GM21723 (cell line): ENCODE results near the gene MYBPC3.
A peak's percentile ranks its signal among the peaks of the same experiment; 100 is the strongest.

Experiments
- ATAC-seq: cut with Tn5 transposase; IDR thresholded peaks from one replicate; pipeline ENCODE4 v1.9.1; 2021; ENCODE audit warnings: mild to moderate bottlenecking, moderate library complexity; ENCODE audit not compliant: unreplicated experiment

MYBPC3 gene

GRCh38 chr11:47387944-47388696 lies 35.6 kb upstream of the MYBPC3 start:
- no peak for ATAC-seq

DNA sequence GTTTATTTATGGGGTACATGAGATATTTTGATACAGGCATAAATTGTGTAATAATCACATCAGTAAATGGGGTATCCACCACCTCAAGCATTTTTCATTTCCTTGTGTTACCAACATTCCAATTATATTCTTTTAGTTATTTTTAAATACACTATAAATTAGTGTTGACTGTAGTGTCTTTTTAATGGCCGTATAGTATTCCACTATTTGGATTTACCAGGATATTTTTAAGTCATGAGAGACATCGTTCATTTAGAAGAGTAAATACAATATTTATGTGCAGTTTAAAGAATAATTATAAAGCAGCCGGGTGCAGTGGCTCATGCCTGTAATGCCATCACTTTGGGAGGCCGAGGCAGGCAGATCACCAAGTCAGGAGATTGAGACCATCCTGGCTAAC lies 32.0 kb upstream of the MYBPC3 start:
- no peak for ATAC-seq

DNA sequence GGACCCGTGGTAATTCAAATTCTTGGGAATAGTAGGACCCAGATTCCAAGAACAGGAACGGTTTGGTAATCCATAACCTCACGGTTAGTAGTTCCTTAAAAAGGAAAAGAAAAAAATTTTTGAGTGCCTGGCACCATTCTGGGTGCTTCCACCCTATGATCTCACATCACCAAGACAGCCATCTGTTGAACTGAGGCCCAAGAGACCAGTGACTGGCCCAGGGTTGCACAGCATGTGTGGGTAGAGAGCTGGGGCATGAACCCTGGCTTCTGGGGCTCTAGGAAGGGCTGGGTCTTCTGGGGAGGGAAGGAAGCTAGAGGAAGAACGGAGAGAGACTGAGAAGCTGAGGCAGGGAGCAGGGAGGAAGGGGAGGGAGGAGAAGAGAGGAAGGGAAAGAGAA lies 30.6 kb upstream of the MYBPC3 start:
- ATAC-seq: no peak

GRCh38 chr11:47380078-47380477 lies 27.6 kb upstream of the MYBPC3 start:
- ATAC-seq: no peak

- ATAC-seq: no peak
Observed at GRCh38 chr11:47379317-47379716, 26.8 kb upstream of the MYBPC3 start.

GRCh38 chr11:47378836-47379170 lies 26.3 kb upstream of the MYBPC3 start:
- ATAC-seq: no peak

DNA sequence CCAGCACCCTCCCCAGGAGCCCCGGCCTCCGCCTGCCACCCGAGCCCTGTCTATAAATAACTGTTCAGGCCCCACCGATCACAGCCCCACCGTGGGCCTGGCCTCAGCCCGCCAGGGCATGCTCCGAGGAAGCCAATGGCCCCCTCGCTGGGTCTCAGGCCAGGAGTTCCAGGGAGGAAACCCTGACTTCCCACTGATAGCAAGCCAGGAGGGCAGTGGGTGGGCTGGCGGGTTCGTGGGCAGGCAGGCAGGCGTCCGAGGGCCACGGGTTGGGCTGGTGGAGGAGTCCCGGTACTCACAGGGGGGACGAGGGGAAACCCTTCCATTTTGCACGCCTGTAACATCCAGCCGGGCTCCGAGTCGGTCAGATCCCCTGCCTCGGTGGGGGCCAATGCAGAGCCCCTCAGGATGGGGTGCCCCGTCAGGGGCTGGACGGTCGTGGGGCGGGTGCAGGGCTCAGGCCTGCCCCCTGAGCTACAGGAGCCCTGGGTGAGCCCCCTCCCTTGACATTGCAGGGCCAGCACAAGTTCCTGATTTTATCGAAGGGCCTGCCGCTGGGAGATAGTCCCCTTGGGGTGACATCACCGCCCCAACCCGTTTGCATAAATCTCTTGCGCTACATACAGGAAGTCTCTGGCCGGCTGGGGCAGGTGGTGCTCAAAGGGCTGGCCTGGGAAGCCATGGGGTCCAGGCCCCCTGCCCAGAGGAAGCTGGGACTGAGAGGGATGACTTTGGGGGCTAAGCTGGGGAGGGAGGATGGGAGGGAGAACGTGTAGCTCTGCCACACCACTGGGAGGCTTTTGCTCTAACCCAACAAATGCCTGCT lies 25.7 kb upstream of the MYBPC3 start, which contains the start of gene SPI1:
SPI1 (minus strand) TSS at position 538 of the 826 bp plus-strand sequence; CDS start at position 344, 194 bp downstream.
- ATAC-seq: peak; percentile 76

DNA sequence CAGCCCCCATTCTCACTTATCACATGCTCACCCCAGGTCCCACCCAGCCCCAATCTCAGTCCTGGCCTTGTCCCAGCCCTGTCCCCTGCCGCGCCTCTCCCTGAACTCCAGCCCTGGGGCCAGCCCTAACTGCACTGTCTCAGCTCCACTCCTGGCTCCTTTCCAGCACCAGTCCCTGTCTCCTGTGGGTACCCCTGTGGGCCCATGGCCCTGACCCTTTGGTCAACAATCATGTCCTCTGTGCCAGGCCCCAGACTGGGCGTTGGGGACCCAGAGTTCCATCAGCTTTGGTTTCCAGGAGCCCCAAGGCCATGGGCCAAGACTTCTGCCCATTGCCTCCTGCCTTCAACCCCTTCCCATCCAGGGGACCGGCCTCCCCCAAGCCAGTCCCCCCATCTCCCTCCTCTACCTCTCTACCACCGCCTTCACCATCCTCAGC lies 25.1 kb upstream of the MYBPC3 start:
- ATAC-seq: no peak

DNA sequence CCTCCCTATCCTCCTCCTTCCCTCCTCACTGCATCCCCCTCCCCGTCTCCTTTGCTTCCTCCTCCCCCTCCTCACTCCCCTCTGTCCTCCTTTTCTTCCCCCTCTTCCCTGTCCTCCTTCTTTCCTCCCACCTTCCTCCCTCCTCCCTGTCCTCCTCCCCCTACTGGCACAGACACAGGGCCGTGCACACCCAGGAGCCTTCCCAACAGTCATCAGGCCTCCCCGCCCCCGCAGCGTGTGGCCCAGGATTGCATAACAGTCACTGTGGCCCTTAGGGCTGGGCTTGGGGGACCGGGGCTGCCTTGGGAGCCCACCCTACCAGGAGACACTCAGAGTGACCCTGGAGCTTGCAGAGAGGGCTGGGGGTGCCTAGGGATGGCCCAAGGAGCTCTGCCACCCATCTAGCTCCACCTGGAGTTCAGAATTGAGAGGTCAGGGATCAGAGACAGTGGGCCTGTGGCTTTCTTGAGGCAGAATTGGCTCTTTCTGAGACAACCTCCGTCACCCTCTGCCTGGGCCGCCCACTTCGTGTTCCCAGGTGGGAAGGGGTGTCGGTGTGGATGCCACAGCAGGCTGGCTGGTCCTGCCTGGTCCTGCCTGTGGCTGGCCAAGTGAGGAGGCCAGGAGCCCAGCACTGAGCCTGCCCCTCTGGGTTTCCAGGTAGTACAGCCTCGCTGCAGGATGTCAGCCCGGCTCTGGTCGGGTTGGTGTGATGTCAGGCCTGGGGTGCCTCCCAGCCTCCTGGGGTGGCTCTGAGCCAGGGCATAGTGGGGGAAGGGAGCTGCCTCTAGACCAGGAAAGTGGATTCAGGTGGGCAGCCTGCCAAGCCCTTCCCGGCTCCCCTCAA lies 24.2 kb upstream of the MYBPC3 start:
- ATAC-seq: peak; percentile 48

DNA sequence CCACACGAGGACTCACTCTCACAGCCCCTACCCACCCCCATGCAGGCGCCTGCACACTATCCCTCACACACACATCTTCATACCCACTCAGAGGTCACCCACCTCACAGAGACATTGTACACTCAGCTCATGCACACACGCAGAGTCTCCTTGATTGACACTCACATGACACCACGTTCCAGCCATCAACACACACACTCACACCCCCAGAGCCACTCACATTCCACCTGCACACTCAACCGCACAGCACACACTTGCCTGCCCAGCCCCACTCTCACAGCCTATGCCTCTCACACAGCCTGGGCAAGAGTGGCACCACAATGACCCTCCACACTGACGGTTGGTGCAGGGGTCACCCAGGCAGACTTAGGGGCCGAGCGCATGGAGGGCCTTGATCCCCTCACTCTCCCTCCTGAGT lies 23.6 kb upstream of the MYBPC3 start:
- no peak for ATAC-seq

DNA sequence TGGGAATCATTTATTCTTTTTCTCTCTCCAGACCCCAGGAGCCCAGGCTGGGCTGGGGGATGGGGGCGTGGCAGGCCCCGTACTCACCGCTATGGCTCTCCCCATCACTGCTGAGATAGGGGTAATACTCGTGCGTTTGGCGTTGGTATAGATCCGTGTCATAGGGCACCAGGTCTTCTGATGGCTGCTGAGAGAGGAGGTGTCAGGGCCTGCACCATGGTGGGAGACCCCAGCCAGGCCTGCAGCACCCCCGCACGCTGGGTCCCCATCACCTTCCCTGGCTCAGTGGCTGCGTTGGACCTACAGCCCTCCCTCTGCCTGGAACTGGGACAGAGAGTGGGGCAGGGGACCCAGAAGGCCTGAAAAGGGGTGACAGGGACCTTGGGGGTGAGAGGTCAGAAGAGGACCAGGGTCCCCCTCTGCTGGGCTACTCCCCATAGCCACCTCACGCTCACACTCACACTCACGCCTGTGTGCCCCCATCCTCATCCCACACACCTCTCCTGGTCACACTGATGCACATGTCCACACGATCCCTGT lies 23.1 kb upstream of the MYBPC3 start:
- no peak for ATAC-seq

GRCh38 chr11:47375020-47375419 lies 22.5 kb upstream of the MYBPC3 start:
- no peak for ATAC-seq

GRCh38 chr11:47374720-47375019 lies 22.2 kb upstream of the MYBPC3 start:
- no peak for ATAC-seq

GRCh38 chr11:47373876-47374719 lies 21.6 kb upstream of the MYBPC3 start:
- no peak for ATAC-seq

- no peak for ATAC-seq
Observed at GRCh38 chr11:47372422-47372821, 19.9 kb upstream of the MYBPC3 start.

DNA sequence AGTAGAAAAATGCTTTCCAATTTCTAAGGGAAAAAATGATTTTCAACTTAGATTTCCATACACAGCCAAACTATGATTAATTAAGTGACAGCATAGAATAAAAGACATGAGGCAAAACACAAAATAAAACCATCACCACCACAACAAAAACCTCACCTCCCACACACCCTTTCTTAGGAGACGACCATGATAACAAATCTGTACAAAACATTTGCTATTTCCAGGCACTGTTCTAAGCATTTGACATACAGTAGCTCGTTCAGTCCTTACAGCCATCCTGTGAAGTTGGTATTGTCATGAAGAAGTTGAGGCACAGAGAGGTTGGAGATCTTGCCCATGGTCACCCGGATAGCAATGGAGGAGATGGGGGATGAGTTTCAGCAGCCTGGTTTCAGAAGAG lies 17.2 kb upstream of the MYBPC3 start:
- ATAC-seq: no peak

- ATAC-seq: no peak
Observed at GRCh38 chr11:47366020-47366490, 13.6 kb upstream of the MYBPC3 start.

- no peak for ATAC-seq
Observed at GRCh38 chr11:47361419-47361818, 8.9 kb upstream of the MYBPC3 start.

DNA sequence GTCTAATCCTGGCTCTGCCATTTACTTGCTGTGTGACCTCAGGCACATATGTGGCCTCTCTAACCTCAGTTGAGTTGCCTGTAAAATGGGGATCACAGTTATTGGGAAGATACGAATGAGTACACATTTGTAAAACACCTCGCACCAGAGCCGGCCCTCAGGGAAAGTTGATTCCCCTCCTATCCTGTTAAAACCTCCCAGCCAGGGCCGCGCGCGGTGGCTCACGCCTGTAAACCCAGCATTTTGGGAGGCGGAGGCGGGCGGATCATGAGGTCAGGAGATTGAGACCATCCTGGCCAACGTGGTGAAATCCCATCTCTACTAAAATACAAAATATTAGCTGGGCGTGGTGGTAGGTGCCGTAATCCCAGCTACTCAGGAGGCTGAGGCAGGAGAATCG lies 7.8 kb upstream of the MYBPC3 start:
- ATAC-seq: no peak

DNA sequence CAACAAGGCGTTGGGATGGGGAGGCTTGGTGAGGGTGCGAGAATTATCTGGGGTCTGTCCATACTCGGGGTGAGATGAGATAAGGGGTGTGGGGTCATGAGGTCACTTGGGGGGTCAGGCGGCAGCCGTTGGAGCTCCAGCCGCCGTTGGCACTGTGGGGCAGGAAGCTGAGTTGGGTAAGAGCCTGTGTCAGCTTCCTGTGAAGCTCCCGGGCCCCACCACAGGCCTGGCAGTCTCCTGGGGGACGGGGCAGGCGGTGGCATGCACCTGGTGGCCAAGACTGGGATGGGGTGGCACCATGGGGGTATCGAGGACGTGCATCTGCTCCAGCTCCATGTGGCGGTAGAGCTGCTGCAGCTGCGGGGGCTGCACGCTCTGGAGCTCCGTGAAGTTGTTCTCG lies 7.1 kb upstream of the MYBPC3 start:
- ATAC-seq: no peak
